ENCODE measurements around the gene SLC12A1. TPM values are rescaled to one million over a fixed set of nuclear protein-coding genes. Genes with fewer than 3 reads are reported as not detected.

SLC12A1 gene
- total and polyA plus RNA-seq, 7 donors: not detected

- DNase-seq (no peak), ATAC-seq (no peak)
- no peak for TF ChIP-seq CTCF (IDR thresholded peaks at IDR 0.05)
- intact Hi-C loops (cut with DNase I): no loop called here
- no peak overlapping the region for H3K4me3 ChIP-seq
- WGBS, 3 donors: 87 to 89% (median 87%) methylated on average over 8 of the region's 8 CpGs
- no peaks in the 10 kb centered on the region for H3K36me3 ChIP-seq (ENCODE audit: insufficient read depth in 1 of 2, low read depth in 1 of 2)
- H3K4me1 ChIP-seq: no peaks in the 10 kb centered on the region
- H3K27ac ChIP-seq: no peak overlapping the region
- no peaks in the 10 kb centered on the region for H3K9me3 ChIP-seq
- no peaks in the 10 kb centered on the region for H3K27me3 ChIP-seq (ENCODE audit: insufficient read depth in 3 of 3, low read length in 2 of 3)
Observed at GRCh38 chr15:48307586-48307985, 101.5 kb downstream of the SLC12A1 start.

- intact Hi-C loops (cut with DNase I): no loop called here
- H3K27ac ChIP-seq: no peak overlapping the region
- 67 to 70% (median 68%) methylated on average over 2 of the region's 2 CpGs for WGBS, 3 donors
- ATAC-seq: no peak
- no peaks in the 10 kb centered on the region for H3K4me1 ChIP-seq
- H3K9me3 ChIP-seq: no peaks in the 10 kb centered on the region
- TF ChIP-seq CTCF (IDR thresholded peaks at IDR 0.05): no peak
- H3K27me3 ChIP-seq (ENCODE audit: insufficient read depth in 3 of 3, low read length in 2 of 3): no peaks in the 10 kb centered on the region
- no peak overlapping the region for H3K4me3 ChIP-seq
- H3K36me3 ChIP-seq (ENCODE audit: insufficient read depth in 1 of 2, low read depth in 1 of 2): no peaks in the 10 kb centered on the region
- DNase-seq: no peak
Observed at GRCh38 chr15:48309740-48310139, 103.6 kb downstream of the SLC12A1 start.

- H3K4me3 ChIP-seq: no peak overlapping the region
- no peak for DNase-seq
- no peaks in the 10 kb centered on the region for H3K4me1 ChIP-seq
- H3K27me3 ChIP-seq (ENCODE audit: insufficient read depth in 3 of 3, low read length in 2 of 3): peaks cover 0 to 2% (median 0%) of the 10 kb centered on the region in 3 donors
- no peaks in the 10 kb centered on the region for H3K9me3 ChIP-seq
- intact Hi-C loops (cut with DNase I): no loop called here
- 87 to 89% (median 89%) methylated on average over 2 of the region's 2 CpGs for WGBS, 3 donors
- H3K36me3 ChIP-seq (ENCODE audit: insufficient read depth in 1 of 2, low read depth in 1 of 2): no peaks in the 10 kb centered on the region
- TF ChIP-seq CTCF (IDR thresholded peaks at IDR 0.05): no peak
- ATAC-seq: no peak
- no peak overlapping the region for H3K27ac ChIP-seq
Observed at GRCh38 chr15:48313216-48313615, 107.1 kb downstream of the SLC12A1 start.

GRCh38 chr15:48315041-48315440 lies 108.9 kb downstream of the SLC12A1 start:
- DNase-seq (no peak), ATAC-seq (no peak)
- no peak for TF ChIP-seq CTCF (IDR thresholded peaks at IDR 0.05)
- peaks cover 0 to 2% (median 0%) of the 10 kb centered on the region in 3 donors for H3K27me3 ChIP-seq (ENCODE audit: insufficient read depth in 3 of 3, low read length in 2 of 3)
- no peak overlapping the region for H3K27ac ChIP-seq
- 67 to 72% (median 69%) methylated on average over 10 of the region's 10 CpGs for WGBS, 3 donors
- H3K4me1 ChIP-seq: no peaks in the 10 kb centered on the region
- intact Hi-C loops (cut with DNase I): no loop called here
- no peak overlapping the region for H3K4me3 ChIP-seq
- H3K9me3 ChIP-seq: no peaks in the 10 kb centered on the region
- no peaks in the 10 kb centered on the region for H3K36me3 ChIP-seq (ENCODE audit: insufficient read depth in 1 of 2, low read depth in 1 of 2)

- H3K36me3 ChIP-seq (ENCODE audit: insufficient read depth in 1 of 2, low read depth in 1 of 2): no peaks in the 10 kb centered on the region
- TF ChIP-seq CTCF (IDR thresholded peaks at IDR 0.05): no peak
- intact Hi-C loops (cut with DNase I): no loop called here
- no peaks in the 10 kb centered on the region for H3K9me3 ChIP-seq
- ATAC-seq: no peak
- H3K4me3 ChIP-seq: no peak overlapping the region
- DNase-seq: no peak
- no peak overlapping the region for H3K27ac ChIP-seq
- peaks cover 0 to 2% (median 0%) of the 10 kb centered on the region in 3 donors for H3K27me3 ChIP-seq (ENCODE audit: insufficient read depth in 3 of 3, low read length in 2 of 3)
- H3K4me1 ChIP-seq: no peaks in the 10 kb centered on the region
- 87 to 96% (median 91%) methylated on average over 2 of the region's 2 CpGs for WGBS, 3 donors
Observed at GRCh38 chr15:48317221-48317620, 111.1 kb downstream of the SLC12A1 start.
